PC-3 (cell line): ENCODE data around the gene ORAI2. TPM values are rescaled to one million over a fixed set of nuclear protein-coding genes. Genes with fewer than 3 reads are reported as not detected.

Experiments used
- ATAC-seq: fragments of 200-7000 bp; cut with Tn5 transposase; 2 replicates; pipeline ENCODE4 v1.9.1; 2020; ENCODE audit warnings: mild to moderate bottlenecking, moderate library complexity
- BruUV-seq: library from RNA; stranded (reverse); fragments of 400-500 nt; replicated peaks from 2 replicates; lab custom pipeline; 2021; lab: Mats Ljungman, UMichigan
- CTCF ChIA-PET: fragments of 300-600 bp; sonication (Branson Sonifier 250); formaldehyde crosslinking; loops from one replicate; lab custom pipeline; 2022; ENCODE audit warnings: antibody characterized with exemption; lab: Charles Lee
- POLR2A ChIA-PET: fragments of 300-600 bp; sonication (Branson Sonifier 250); formaldehyde crosslinking; loops from one replicate; lab custom pipeline; 2022; ENCODE audit warnings: antibody characterized with exemption; ENCODE audit not compliant: unreplicated experiment; lab: Charles Lee
- DNase-seq: peaks from one replicate; pipeline ENCODE4 v3.0.0-alpha.2; 2015
- H2AFZ ChIP-seq: fragments of 300-600 bp; sonication (generic); 2 replicates; pipeline ENCODE4 v1.6.0; 2016; ENCODE audit warnings: antibody characterized with exemption, low read length
- H3F3A ChIP-seq: fragments of 300-600 bp; sonication (generic); one replicate; pipeline ENCODE4 v1.6.0; 2017; ENCODE audit warnings: antibody characterized with exemption, low read length, control low read depth, mild to moderate bottlenecking; ENCODE audit not compliant: unreplicated experiment
- H3K27ac ChIP-seq: fragments of 300-600 bp; sonication (generic); 2 replicates; pipeline ENCODE4 v1.5.1; 2016; ENCODE audit warnings: mild to moderate bottlenecking, low read length
- H3K27me3 ChIP-seq: fragments of 300-600 bp; sonication (generic); 2 replicates; pipeline ENCODE4 v1.6.1; 2016; ENCODE audit warnings: low read length, mixed read lengths
- H3K36me3 ChIP-seq: fragments of 300-600 bp; sonication (generic); 2 replicates; pipeline ENCODE4 v1.6.1; 2016; ENCODE audit warnings: low read depth, mixed run types, low read length, mixed read lengths
- H3K4me1 ChIP-seq: fragments of 300-600 bp; sonication (generic); 2 replicates; pipeline ENCODE4 v1.5.1; 2016; ENCODE audit warnings: low read length; ENCODE audit not compliant: insufficient read depth
- H3K4me2 ChIP-seq: fragments of 300-600 bp; sonication (generic); 2 replicates; pipeline ENCODE4 v1.6.0; 2016; ENCODE audit warnings: low read length
- H3K4me3 ChIP-seq: fragments of 300-600 bp; sonication (generic); 2 replicates; pipeline ENCODE4 v1.5.1; 2016; ENCODE audit warnings: mild to moderate bottlenecking, low read length, mixed read lengths
- H3K79me2 ChIP-seq: fragments of 300-600 bp; sonication (generic); 2 replicates; pipeline ENCODE4 v1.6.1; 2017; ENCODE audit warnings: low read length, mixed read lengths
- H3K9ac ChIP-seq: fragments of 300-600 bp; sonication (generic); 2 replicates; pipeline ENCODE4 v1.6.0; 2016; ENCODE audit warnings: mild to moderate bottlenecking, low read length
- H3K9me2 ChIP-seq: fragments of 300-600 bp; sonication (generic); replicated peaks from 2 replicates; pipeline ENCODE4 v1.6.1; 2016; ENCODE audit warnings: mixed run types, low read length, mixed read lengths
- H3K9me3 ChIP-seq: fragments of 300-600 bp; sonication (generic); 2 replicates; pipeline ENCODE4 v1.6.1; 2016; ENCODE audit warnings: low read length, mixed read lengths
- H4K20me1 ChIP-seq: fragments of 300-600 bp; sonication (generic); 2 replicates; pipeline ENCODE4 v1.6.1; 2016; ENCODE audit warnings: low read length, mixed read lengths
- EZH2 ChIP-seq: fragments of 300-600 bp; sonication (generic); IDR thresholded peaks from one replicate; pipeline ENCODE4 v1.6.1; 2017; ENCODE audit warnings: antibody characterized with exemption, mild to moderate bottlenecking, low read length; ENCODE audit not compliant: unreplicated experiment
- EZH2phosphoT487 ChIP-seq: fragments of 300-600 bp; sonication (generic); IDR thresholded peaks from 2 replicates; pipeline ENCODE4 v1.6.1; 2018; ENCODE audit warnings: mild to moderate bottlenecking, antibody characterized with exemption, low read length, borderline replicate concordance
- intact Hi-C: fragments of 100-400 bp; cut with micrococcal nuclease; formaldehyde crosslinking; loops from 2 replicates; pipeline ENCODE4 v1.9.0; 2023
- total RNA-seq: library from RNA; depleted of rRNA; stranded (reverse); fragments of >200 nt; gene quantifications from 2 replicates; pipeline ENCODE4 v1.2.3, GENCODE V29; 2014
- TF ChIP-seq, protein P1 (sequence below): fragments of 300-600 bp; sonication (generic); conservative IDR thresholded peaks from 2 replicates; pipeline ENCODE4 v1.5.1; 2017; ENCODE audit warnings: antibody characterized with exemption, low read depth, mild to moderate bottlenecking, low read length

Gene ORAI2
- total RNA-seq, 1 experiment from 2014 or later: 20.8 TPM

DNA sequence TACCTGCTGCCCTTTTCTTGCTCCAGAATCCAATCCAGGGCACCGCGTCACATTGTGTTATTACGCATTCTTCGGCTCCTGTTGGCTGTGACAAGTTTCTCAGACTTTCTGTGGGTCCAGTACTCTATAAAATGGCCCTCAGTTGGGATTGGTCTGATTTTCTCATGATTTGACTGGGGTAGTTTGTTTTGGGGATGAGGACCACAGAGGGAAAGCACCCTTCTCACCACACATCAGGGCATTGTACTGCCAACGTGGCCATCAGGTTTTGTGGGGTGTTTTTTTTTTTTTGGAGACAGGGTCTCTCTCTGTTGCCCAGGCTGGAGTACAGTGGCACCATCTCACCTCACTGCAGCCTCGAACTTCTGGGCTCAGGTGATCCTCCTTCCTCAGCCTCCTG is 17.0 kb upstream of the ORAI2 start:
- POLR2A ChIA-PET: no interaction called here
- Histone ChIP-seq H3K36me3 (peaks cover 33% of the 10 kb centered on the region; the same call in 1 of the 2 replicates), H3K4me2 (no peak overlapping the region), H3K4me3 (no peak overlapping the region), H2AFZ (no peak overlapping the region), H3K27ac (no peak overlapping the region), H3F3A (no peaks in the 10 kb centered on the region), H3K9ac (no peak overlapping the region), H3K9me3 (no peaks in the 10 kb centered on the region), H3K79me2 (no peaks in the 10 kb centered on the region), H3K9me2 (no peaks in the 10 kb centered on the region), H3K27me3 (no peaks in the 10 kb centered on the region), H3K4me1 (no peaks in the 10 kb centered on the region), H4K20me1 (no peaks in the 10 kb centered on the region)
- no peak for DNase-seq
- CTCF ChIA-PET: no interaction called here
- no peak for TF ChIP-seq EZH2phosphoT487
- no peak for TF ChIP-seq EZH2
- TF ChIP-seq, protein P1, sequence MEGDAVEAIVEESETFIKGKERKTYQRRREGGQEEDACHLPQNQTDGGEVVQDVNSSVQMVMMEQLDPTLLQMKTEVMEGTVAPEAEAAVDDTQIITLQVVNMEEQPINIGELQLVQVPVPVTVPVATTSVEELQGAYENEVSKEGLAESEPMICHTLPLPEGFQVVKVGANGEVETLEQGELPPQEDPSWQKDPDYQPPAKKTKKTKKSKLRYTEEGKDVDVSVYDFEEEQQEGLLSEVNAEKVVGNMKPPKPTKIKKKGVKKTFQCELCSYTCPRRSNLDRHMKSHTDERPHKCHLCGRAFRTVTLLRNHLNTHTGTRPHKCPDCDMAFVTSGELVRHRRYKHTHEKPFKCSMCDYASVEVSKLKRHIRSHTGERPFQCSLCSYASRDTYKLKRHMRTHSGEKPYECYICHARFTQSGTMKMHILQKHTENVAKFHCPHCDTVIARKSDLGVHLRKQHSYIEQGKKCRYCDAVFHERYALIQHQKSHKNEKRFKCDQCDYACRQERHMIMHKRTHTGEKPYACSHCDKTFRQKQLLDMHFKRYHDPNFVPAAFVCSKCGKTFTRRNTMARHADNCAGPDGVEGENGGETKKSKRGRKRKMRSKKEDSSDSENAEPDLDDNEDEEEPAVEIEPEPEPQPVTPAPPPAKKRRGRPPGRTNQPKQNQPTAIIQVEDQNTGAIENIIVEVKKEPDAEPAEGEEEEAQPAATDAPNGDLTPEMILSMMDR: no peak
- intact Hi-C loops: no loop called here
- no peak for ATAC-seq
- no TSS peak for BruUV-seq

DNA sequence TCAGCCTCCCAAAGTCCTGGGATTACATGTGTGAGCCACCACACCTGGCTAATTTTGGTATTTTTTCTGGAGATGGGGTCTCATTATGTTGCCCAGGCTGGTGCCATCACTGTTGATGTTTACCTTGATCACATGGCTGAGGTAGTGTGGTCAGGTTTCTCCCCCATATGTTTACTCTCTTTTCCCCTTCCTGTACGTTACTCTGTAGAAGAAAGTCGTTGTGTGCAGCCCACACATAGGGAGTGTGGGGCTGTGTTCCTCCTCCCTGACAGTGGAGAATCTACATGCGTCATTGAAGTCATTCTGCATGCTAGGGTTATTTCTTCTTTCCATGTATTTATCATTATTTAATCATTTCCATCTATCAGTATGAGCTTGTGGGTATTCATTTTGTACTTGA is 16.3 kb upstream of the ORAI2 start:
- no peaks in the 10 kb centered on the region for H3K79me2 ChIP-seq
- DNase-seq (no peak), ATAC-seq (no peak)
- H3K4me2 ChIP-seq: no peak overlapping the region
- CTCF ChIA-PET: interaction anchor here (0.6 kb wide), 1 partner anchor 33 kb away, joined by 4 read pairs; no protein-coding TSS in a partner anchor
- no peak overlapping the region for H3K27ac ChIP-seq
- H3K36me3 ChIP-seq: peaks cover 30% of the 10 kb centered on the region; the same call in 1 of the 2 replicates
- POLR2A ChIA-PET: no interaction called here
- H3K27me3 ChIP-seq: no peaks in the 10 kb centered on the region
- TF ChIP-seq EZH2 (no peak), EZH2phosphoT487 (no peak)
- TF ChIP-seq, protein P1: no peak
- H3K4me1 ChIP-seq: no peaks in the 10 kb centered on the region
- no peak overlapping the region for H3K9ac ChIP-seq
- no peak overlapping the region for H2AFZ ChIP-seq
- H3K4me3 ChIP-seq: no peak overlapping the region
- H4K20me1 ChIP-seq: no peaks in the 10 kb centered on the region
- no TSS peak for BruUV-seq
- intact Hi-C loops: no loop called here
- no peaks in the 10 kb centered on the region for H3K9me3 ChIP-seq
- H3F3A ChIP-seq: no peaks in the 10 kb centered on the region
- no peaks in the 10 kb centered on the region for H3K9me2 ChIP-seq

DNA sequence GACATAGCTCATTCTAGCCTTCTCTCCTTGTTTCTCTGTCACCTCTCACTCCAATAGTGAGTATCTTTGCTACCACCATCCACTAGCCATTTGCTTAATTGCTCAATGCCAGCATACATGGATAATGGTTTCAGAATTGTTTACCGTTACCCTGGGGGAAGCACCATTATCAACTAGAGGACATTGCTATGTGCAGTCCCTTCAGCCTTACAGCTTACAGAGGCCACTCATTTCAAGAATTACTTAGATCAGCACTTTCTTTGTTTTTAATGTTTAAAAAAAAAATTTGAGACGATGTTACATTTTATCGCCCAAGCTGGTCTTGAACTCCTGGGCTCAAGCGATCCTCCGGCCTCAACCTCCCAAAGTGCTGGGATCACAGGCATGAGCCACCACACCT is 14.8 kb upstream of the ORAI2 start:
- intact Hi-C loops: no loop called here
- H3K9me2 ChIP-seq: no peaks in the 10 kb centered on the region
- peaks cover 22% of the 10 kb centered on the region; the same call in 1 of the 2 replicates for H3K36me3 ChIP-seq
- DNase-seq: no peak
- H3K9me3 ChIP-seq: no peaks in the 10 kb centered on the region
- H3F3A ChIP-seq: no peaks in the 10 kb centered on the region
- no TSS peak for BruUV-seq
- no peak overlapping the region for H3K27ac ChIP-seq
- CTCF ChIA-PET: no interaction called here
- no peak for ATAC-seq
- TF ChIP-seq EZH2: no peak
- no peak for TF ChIP-seq EZH2phosphoT487
- TF ChIP-seq, protein P1: no peak
- H3K9ac ChIP-seq: no peak overlapping the region
- H4K20me1 ChIP-seq: no peaks in the 10 kb centered on the region
- POLR2A ChIA-PET: interaction anchor here (0.6 kb wide), 1 partner anchor 9 kb away, joined by 4 read pairs; no protein-coding TSS in a partner anchor
- no peaks in the 10 kb centered on the region for H3K27me3 ChIP-seq
- H3K79me2 ChIP-seq: no peaks in the 10 kb centered on the region
- no peak overlapping the region for H2AFZ ChIP-seq
- H3K4me2 ChIP-seq: no peak overlapping the region
- no peak overlapping the region for H3K4me3 ChIP-seq
- no peaks in the 10 kb centered on the region for H3K4me1 ChIP-seq
